GM20000 (cell line): Measurements from ENCODE around the gene MRPS2.
"Not testable (repeated sequence)": the region's sequence is repeated elsewhere in the genome, so short reads cannot be mapped to it uniquely, and the experiment has no call there.

ENCODE experiments used
- DNase-seq: peaks from one replicate; pipeline ENCODE4 v3.0.0; 2012; ENCODE audit warnings: low spot score
- CTCF ChIP-seq: IDR thresholded peaks from 2 replicates; pipeline ENCODE4 v1.5.1; 2012; ENCODE audit warnings: mild to moderate bottlenecking, control low read depth; ENCODE audit errors: extremely low read depth, missing control alignments

Gene MRPS2

DNA sequence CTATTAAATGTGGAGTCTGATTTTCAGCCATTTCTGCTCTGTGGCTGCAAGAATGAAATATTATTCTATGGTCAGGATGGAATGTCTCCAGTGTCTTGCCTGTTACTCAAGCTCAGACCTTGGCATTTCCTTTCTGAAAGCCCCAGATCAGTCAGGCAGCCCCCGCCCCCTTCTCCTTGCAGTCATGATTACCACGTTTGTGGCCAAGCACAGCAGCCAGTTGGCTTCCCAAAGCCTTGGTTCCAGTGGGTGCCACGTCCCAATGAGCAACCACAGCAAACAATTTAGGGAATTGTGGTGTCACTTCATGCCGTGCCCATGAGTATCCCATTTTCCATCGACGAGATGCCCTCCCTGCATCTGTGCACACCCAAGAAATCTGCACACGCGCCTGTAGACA, 35.7 kb downstream of the MRPS2 start:
- no peak for DNase-seq
- no peak for TF ChIP-seq CTCF

DNA sequence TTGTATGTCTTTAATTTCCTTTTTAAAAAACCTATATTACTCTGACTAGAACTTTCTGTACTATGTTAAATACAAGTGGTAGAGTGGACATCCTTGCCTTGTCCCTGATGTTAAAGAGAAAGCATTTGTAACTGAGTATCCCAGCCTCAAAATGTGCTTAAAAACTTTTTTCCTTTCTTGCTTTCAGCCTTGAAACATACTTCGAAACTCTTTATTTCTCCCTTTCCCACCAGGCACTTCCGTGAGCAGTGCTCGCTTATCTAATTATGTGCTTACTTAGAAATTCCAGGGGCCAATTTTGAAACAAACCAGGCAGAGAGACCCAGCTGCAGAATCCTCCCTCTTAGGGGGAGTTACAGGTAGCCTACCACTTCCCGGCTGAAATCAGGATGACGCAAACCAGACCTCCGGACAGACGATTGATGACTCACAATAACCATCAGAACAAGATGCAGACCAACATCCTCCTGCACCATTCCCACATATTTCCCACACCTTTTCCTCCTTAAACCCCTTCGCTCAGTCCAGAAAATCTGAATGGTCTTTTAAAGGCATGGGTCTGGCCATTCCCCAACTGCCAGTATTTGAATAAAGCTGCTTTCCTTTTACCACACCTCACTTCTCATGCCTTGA, 42.9 kb downstream of the MRPS2 start:
- not testable (repeated sequence) for DNase-seq

DNA sequence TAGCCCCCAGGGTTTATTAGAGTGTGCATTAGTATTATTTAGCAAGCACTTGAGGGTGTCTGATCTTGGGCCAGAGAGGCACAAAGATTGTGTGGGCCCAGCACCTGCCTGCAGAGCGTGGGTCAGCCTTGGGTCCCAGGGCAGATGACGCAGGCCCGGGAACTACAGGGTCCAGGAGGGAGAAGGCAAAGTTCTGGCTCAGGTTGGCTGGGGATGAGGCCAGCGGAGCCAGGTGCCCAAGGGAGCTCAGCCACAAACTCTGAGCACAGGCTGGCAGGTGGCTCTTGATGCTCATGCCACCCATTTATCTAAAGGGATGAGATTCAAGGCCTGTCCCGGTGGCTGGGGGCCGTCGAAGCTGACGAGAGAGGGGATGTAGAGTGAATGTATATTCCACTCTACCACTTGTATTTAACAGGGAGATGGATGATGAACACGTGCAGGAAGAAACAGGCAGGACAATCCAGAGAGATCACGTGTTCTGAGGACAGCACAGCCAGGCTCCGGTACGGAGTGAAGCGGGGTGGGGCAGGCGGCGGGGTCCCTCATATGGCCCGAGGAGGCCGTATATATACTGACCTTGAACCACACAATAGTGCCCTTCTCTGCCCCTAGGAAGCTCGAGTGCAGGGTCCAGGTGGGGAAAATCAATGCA, 44.6 kb downstream of the MRPS2 start:
- no peak for DNase-seq
- no peak for TF ChIP-seq CTCF

DNA sequence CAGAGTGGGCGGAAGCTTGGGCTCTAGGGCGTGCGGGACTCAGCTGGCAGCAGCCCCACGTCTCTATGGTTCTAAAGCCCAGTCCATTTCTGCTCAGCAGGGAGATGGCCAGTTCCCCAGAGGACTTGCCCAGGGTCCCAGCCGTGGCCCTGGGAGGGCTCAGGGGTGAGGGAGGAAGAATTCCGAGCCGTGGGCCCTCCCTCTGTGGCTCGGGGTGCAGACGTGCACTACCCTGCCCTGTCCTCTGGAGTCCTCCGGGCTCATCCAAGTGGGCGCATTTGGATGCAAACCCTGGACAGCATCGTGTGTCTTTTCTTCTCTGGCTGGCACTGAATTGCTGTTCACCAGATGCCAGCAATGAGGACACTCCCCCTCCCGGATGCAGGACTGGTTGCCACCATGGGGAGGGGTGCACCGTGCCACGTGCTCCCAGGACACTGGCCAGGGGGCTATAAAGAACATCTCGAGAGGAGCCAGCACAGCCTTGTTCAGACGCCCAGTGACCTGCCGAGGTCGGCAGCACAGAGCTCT, 45.2 kb downstream of the MRPS2 start, which contains the start of gene OBP2A:
TSS of gene OBP2A (plus strand) at position 481 of the 531 bp plus-strand sequence. CDS start 55 bp downstream, outside the sequence.
- DNase-seq, result not testable (repeated sequence)

DNA sequence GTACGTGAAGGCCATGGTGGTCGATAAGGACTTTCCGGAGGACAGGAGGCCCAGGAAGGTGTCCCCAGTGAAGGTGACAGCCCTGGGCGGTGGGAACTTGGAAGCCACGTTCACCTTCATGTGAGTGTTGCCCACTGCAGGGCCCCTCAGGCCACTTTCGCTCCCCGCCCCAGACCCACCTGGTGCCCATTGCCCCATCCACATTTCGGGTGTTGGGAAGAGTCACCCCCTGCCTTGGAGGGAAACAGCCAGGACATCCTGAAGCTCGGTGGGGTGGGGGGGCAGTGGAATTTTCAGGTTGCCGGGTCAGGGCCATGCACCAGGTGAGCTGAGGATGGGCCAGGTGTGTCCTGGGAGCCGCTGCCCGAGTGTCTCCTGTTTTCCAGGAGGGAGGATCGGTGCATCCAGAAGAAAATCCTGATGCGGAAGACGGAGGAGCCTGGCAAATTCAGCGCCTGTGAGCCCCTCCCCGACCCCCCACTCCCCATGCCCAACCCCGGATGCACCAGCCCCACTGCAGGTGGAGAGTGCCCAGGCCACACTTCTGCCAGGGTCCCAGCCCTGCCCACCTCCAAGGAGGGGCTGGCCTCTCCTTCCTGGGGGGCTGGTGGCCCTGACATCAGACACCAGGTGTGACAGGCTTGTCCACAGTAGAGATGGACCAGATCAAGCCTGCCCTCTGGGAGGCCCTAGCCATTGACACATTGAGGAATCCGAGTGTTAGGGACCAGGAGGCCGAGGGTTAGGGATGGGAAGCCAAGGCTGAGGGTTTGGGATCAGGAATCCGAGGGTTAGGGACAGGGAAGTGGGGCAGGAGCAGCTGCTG, 46.5 kb downstream of the MRPS2 start:
- not testable (repeated sequence) for DNase-seq

- no peak for DNase-seq
- no peak for TF ChIP-seq CTCF
Observed at GRCh38 chr9:135547756-135548736, 47.6 kb downstream of the MRPS2 start.

GRCh38 chr9:135549478-135550343, 49.2 kb downstream of the MRPS2 start:
- DNase-seq, result not testable (repeated sequence)

- TF ChIP-seq CTCF, result no peak
- no peak for DNase-seq
Observed at GRCh38 chr9:135550344-135550918, 49.9 kb downstream of the MRPS2 start.
